Measurements from ENCODE around the gene WDR86.

Gene WDR86

DNA sequence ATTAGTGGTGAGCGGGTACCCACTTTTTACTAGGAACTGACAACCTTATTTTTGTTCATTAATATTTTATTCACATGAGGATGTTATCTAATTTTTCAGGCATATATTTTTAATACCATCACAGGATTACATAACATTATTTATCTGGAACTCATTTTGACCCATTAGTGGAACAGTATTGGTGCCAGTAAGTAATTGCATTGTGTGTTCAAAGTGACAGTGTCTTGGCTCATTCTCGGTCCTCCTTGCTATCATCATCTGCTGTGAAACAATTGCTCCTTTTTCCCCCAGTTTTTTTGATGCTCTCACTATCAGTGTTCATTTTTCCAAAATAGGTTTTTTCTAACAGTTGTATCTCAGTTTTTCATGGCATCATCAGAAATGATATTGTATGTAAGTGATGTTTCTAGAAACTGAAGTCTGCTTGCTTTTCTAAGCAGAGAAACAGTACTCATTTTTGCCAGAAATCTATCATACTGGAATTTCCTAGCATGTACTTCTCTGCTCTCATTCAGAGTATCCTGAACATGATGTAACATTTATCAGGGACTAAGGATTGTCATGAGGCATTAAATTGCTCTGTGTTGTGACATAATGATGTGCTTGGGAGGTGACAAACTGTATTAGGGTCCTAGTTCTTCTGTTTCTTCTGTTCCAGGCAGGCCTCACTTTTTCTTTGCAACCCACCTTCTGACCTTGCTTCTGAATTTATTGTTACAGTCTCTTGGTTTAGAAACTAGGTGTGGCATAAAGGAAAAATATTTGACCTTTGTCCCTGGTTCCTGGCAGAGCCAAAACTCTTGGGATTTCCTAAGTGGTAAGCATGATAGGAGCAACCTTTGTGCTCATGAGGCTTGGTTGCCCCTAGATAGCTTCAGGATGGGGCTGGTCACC is 64.0 kb downstream of the WDR86 start:
- DNase-seq: no peak

DNA sequence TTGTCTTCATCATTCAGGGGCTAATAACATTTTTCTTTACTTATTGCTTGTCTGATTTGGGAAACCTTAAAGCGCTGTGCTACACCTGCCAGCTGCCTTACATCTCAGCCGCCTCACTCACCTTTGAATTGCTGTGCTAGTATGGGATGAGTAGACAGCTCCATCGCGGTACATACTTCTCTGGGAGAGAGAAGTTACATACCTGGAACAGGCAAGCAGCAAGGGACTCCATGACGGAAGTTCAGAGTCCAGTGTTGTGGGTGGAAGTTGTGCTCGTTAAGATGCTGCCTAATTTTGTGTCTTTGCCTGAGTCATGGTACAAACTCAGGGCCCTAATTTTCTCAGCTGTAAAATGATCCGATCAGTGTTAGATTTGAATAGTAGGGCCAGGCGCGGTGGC is 66.3 kb downstream of the WDR86 start:
- no peak for DNase-seq

DNA sequence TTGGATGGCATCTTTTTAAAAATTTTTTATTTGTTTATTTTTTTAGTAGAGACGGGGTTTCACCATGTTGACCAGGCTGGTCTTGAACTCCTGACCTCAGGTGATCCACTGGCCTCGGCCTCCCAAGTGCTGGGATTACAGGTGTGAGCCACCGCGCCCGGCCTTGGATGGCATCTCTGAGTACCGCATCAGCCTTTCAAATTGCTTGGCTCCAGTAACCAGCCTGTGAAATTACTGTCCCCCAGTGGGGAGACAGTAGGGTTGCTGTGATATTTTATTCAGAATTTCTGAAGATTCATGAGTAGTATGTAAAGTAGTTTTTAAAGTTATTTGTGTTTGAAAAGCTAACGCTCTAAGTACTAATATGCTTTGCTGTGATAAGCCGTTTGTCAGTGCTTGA is 67.0 kb downstream of the WDR86 start:
- no peak for DNase-seq

DNA sequence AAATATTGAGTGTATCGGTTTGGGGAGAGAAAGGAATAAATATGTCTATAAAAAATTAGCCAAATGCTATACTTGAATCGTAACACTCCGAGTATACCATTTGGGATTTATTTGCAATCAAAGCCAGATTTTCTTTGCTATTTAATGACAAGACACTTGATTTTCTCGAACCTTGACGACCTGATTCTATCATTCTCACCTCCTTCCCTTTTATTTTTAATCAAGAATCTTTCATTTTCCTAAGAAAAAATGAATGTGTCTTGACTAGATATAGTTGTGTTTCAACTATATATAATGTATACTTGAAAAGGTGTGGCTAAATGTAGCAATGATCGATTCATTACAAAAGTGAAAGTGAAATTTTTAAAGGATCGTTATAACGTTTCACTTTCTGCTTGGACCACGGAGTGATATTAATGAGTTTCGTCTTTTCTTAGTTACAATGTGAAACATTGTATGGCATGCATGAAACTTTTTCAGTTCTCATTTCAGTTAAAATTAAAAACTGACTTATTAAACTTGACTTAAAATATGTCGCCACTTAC is 67.7 kb downstream of the WDR86 start:
- no peak for DNase-seq

DNA sequence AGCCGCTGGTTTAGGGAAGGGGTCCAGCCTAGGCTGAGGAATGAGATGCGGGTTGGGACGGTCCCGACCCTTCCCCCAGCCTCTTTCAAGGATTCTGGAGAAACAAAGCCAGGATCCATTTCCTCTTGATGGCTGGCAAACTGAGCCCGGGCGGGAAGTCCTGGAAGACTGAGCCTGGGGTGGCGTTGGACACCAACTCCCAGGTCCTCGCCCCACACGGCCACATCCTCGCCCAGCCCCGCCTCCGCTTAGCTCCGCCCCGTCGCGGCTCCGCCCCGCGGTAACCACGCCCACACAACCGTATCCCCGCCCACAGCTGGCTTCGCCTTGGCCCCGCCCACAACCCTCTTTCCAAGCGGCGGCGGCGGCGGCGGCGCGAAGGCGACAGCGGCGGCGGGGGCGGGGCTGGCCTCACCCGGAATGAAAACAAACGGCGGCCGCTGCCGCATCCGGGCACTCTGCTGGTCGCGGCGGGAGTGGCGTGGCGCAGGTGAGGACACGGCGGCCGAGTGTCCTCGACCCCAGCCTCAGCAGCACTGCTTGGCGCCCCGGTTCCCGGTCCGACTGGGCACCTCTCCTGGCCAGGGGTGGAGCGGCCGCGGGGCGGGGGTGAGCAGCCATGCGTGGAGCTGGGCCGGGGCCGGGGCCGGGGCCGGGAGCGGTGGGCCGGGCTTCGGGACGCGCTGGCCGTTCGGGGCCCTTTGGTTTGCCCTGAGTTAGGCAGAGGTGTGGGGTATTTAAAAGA is 68.3 kb downstream of the WDR86 start, which contains the start of gene NUB1:
TSS of gene NUB1 (plus strand) at position 456 of the 745 bp plus-strand sequence. CDS start 3,538 bp downstream, outside the sequence.
- peak; percentile 83 for DNase-seq

DNA sequence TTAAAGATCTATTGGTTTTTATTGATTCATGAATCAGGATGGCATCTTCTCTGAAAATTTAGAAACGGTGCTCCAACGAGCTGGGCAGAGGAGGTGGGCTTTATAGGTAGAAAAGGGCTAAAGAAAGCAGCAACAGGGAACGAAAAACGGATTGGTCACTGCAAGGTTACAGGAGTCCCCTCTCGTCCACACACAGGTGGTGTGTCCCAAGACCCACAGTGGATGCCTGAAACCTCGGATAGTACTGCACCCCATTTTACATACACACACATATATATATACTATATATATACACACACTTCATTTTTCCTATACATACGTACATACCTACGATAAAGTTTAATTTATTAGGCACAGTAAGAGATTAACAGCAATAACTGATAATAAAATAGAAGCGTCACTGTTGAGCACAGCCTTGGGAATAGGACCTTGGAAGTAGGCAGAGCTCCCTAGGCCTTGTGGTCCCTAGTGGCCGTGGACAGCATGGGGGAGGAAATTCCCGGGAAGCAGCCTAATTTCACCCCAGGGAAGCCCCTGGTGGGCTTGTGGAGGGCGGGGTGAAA is 69.0 kb downstream of the WDR86 start:
- DNase-seq: peak; percentile 4

DNA sequence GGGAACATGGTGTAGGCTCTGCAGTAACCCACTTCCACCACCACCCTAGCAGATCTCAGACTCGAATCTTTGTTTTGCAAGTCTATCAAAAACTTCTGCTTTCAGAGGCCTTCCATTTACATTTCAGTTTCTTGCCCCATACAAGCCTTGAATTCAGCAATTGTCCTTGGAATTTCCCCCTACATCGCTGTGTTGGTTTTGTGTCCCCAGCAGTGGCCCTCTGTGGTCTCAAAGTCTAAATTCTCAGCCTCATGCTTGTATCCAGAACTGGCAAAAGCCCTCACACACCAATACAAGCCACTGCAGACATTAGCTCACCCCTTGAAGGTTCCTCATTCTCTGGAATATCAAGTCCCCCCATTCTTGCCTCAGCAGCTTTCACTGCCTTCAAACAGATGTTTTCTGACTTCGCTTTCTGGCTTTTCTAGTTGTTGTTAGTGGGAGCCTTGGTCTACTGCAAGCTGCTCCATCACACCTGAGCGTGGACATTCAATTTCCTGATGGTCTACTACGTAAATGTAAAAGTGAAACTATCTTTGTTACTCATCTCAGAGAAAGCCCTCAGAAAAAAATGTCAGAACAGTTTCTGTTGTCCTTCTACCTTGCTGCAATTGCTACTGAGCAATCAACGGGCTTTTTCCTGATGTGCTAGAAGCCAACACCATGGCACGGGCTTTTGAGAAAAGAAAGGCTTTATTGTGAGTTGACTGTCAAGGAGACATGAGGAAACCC is 70.0 kb downstream of the WDR86 start:
- no peak for DNase-seq

DNA sequence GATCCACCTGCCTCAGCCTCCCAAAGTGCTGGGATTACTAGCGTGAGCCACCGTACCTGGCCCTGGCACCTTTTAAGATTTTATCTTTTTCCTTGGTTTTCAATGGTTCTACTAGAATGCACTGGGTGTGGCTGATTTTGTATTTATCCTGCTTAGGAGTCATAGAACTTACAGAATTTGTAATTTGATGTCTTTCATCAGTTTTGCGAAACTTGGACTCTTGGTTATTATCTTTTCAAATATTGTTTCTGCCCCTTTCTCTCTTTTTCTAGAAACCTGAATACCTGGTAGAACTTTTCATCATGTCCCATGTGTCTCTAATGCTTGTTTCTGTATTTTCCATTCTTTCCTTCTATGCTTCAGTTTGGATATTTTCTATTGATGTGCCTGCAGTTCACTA is 71.0 kb downstream of the WDR86 start:
- DNase-seq: no peak

DNA sequence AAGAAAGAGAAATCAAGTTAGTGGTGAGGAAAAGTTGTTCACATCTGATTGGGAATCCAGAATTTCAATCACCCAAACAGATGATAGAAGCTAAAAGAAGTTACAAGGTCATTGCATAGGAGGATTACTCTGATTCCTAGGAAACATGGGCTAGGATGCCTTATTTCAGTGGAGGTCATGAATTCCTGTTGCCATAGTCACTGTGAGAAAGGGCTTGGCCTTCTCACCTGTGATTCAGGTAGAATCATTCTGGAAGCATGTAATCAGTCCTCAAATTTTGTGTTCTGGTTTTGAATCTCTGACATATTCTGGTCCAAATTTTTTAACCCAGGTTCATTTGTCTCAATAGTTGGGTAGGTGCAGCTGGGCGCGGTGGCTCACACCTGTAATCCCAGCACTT is 72.5 kb downstream of the WDR86 start:
- no peak for DNase-seq

DNA sequence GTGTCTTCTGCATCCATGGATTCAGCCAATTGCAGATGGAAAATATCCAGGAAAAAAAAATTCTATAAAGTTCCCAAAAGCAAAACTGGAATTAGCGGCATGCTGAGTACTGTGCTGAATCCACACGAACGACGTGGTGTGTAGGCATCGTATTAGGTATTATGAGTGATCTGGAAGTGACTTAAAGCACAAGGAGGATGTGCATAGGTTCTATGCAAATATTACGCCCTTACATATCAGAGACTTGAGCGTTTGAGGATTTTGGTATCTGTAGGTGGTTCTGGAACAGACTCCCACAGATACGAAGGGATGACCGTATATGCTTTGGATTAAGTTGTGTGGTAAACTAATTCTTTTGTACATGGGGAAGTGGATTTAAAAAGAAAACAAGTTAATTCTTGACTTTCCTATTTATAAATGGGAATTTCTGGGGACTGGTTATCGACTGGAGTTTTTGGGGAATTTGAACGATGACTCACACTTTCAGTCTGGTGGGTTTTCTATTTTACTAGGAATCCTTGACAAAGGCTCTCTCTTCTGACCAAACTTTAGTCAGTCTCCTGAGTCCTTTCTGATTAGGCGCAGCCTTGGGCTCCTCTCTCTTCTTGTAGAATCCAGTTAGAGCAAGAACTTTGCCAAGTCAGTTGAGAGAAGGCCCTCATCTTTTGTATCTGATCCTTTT is 73.7 kb downstream of the WDR86 start:
- no peak for DNase-seq

DNA sequence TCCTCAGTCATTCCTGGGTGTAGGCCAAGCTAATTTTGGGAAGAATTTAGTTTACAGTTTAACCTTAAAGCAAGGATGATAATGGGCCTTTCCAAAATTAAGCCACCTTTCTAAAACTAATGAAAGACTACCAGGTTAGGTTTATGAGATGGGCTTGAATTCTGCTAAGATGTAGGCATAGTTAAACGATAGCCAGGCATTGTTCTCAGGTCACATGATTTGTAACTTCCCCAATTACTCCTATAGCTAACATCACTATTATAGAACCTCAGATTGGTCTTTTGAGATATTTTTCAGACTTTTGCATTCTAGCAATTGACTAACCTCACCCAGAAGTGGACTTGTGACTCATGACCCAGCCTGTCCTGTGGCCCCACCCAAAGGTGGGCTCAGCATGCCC is 75.2 kb downstream of the WDR86 start:
- DNase-seq: no peak
